Astrocyte of the cerebellum (primary cell): ENCODE data around the gene C10orf105.

Experiments used
- DNase-seq: peaks from one replicate; pipeline ENCODE4 v3.0.0-alpha.2; 2011; ENCODE audit warnings: low read depth
- H3K4me3 ChIP-seq: 2 replicates; pipeline ENCODE4 v1.5.1; 2011; ENCODE audit warnings: mild to moderate bottlenecking, low read depth, low read length, moderate library complexity
- CTCF ChIP-seq: IDR thresholded peaks from 2 replicates; pipeline ENCODE4 v1.5.1; 2012; ENCODE audit warnings: low read length, low read depth, moderate library complexity, mild to moderate bottlenecking; ENCODE audit errors: missing control alignments
- in situ Hi-C: cut with HindIII; loops from 2 replicates; pipeline ENCODE4 v1.10.0; 2017; ENCODE audit warnings: low sequenced_read_pairs

C10orf105 gene

GRCh38 chr10:71722849-71723248 is 3.3 kb upstream of the C10orf105 start:
- H3K4me3 ChIP-seq = no peak overlapping the region
- no peak for TF ChIP-seq CTCF
- in situ Hi-C loops = no loop called here
- no peak for DNase-seq

- H3K4me3 ChIP-seq = no peak overlapping the region
- in situ Hi-C loops = no loop called here
- no peak for DNase-seq
- TF ChIP-seq CTCF = no peak
Observed at GRCh38 chr10:71721313-71721712, 1.7 kb upstream of the C10orf105 start.

- no peak for TF ChIP-seq CTCF
- no peak for DNase-seq
- in situ Hi-C loops = no loop called here
- no peak overlapping the region for H3K4me3 ChIP-seq
Observed at GRCh38 chr10:71720288-71720687, 710 bp upstream of the C10orf105 start.

- H3K4me3 ChIP-seq = no peak overlapping the region
- no peak for TF ChIP-seq CTCF
- no peak for DNase-seq
- in situ Hi-C loops = no loop called here
Observed at GRCh38 chr10:71719042-71719441, 536 bp downstream of the C10orf105 start.

- DNase-seq = no peak
- no peak for TF ChIP-seq CTCF
- in situ Hi-C loops = no loop called here
- H3K4me3 ChIP-seq = no peak overlapping the region
Observed at GRCh38 chr10:71718165-71718698, 1.3 kb downstream of the C10orf105 start.

GRCh38 chr10:71717551-71717951 is 2.0 kb downstream of the C10orf105 start:
- no peak overlapping the region for H3K4me3 ChIP-seq
- in situ Hi-C loops = no loop called here
- no peak for DNase-seq
- TF ChIP-seq CTCF = no peak

GRCh38 chr10:71717056-71717455 is 2.5 kb downstream of the C10orf105 start:
- H3K4me3 ChIP-seq = no peak overlapping the region
- in situ Hi-C loops = no loop called here
- no peak for DNase-seq
- TF ChIP-seq CTCF = no peak
